ENCODE measurements around the gene ZNF566.

Gene ZNF566

DNA sequence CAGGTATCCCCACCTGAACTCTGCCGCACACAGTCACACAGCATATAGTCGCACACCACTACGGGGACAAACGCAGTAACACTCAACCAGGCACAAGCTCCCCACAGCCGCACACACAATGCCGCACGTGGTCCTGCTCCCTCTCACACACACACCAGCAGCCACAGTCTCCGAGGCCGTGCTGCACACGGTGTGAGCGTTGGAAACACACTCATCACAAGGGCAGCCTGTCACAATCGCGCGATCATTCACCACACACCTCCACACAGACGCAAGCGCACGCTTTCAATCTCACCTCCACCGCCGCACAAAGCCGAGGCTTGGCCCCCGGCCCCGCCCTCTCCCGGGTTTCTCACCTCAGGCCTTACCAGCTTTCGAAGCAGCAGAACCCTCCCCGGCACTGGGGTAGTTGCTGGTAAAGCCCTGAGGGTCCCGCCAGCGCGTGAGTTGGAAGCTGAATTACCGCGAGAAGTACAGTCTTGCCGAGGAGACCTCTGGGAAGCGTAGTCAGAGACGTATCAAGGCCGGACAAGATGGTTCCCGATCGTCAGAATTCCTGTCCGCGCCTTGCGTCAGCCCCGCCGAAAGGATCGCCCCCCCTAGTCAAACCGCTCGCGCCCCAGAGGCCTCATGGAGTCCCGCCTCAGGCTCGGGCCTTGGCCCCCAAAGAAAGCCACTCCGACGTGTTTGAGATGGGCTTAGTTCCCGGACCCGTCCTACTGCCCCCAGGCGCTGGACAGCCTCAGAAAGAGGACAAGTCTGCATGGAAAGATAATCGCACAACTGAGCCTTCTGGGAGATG is at the start of gene ZNF566:
TSS of gene ZNF566 (minus strand) at position 444 of the 802 bp plus-strand sequence. CDS start 13,004 bp downstream, outside the sequence.
- H3K27ac ChIP-seq (ENCODE audit: low read depth, low read length) = peak within 1 kb of the TSS; percentile 93
- peaks cover 4 to 7% of the 10 kb centered on the region in 2 donors for H3K9me3 ChIP-seq (ENCODE audit: control insufficient read depth in 1 of 2, low read length in 2 of 2)
- H3K4me1 ChIP-seq (ENCODE audit: control insufficient read depth in 1 of 2, insufficient read depth in 2 of 2, low read length in 2 of 2) = peaks cover 4 to 15% of the 10 kb centered on the region in 2 donors
- H3K4me3 ChIP-seq (ENCODE audit: low read depth in 1 of 2, low read length in 2 of 2) = peak within 1 kb of the TSS; percentile 97 to 99
- H3K36me3 ChIP-seq (ENCODE audit: control insufficient read depth in 1 of 2, insufficient read depth in 2 of 2, low read length in 2 of 2) = no peaks in the 10 kb centered on the region
- peak within 1 kb of the TSS; percentile 85 to 89 for H3K9ac ChIP-seq (ENCODE audit: low read depth in 1 of 2, low read length in 2 of 2)
- H3K27me3 ChIP-seq (ENCODE audit: control insufficient read depth in 1 of 2, insufficient read depth in 2 of 2, low read length in 2 of 2) = no peaks in the 10 kb centered on the region

DNA sequence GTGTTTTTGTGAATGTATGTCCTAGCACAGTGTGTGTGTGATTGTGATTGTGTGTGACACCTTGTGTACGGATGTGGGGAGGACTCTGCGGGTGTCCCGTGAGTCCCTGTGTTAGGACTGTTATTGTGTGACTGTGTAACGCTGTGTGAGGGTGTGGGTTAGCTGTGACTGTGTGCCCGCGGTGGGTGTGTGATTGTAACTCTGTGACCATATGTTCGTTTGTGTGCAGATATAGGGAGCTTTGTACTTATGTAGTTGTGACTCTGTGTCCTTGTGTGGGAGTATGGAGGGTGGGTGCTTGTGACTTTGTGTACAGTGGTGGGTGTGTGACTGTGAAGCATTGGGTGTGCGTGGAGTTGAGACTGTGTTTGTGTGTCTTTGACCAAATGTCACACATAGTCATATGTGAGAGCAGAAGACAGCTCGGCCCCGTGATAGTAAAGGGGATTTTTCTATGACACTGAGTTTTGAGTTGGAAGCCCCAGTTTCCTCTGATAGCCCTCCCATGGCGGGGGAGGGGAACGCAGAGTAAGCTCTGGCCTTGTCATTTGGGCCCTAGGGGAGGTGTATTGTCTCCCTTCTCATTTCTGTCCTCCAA is 39.7 kb upstream of the ZNF566 start:
- Histone ChIP-seq H3K27ac (ENCODE audit: low read depth, low read length) (no peak overlapping the region), H3K9ac (ENCODE audit: low read depth in 1 of 2, low read length in 2 of 2) (peak overlapping the region; percentile 90 to 98)

DNA sequence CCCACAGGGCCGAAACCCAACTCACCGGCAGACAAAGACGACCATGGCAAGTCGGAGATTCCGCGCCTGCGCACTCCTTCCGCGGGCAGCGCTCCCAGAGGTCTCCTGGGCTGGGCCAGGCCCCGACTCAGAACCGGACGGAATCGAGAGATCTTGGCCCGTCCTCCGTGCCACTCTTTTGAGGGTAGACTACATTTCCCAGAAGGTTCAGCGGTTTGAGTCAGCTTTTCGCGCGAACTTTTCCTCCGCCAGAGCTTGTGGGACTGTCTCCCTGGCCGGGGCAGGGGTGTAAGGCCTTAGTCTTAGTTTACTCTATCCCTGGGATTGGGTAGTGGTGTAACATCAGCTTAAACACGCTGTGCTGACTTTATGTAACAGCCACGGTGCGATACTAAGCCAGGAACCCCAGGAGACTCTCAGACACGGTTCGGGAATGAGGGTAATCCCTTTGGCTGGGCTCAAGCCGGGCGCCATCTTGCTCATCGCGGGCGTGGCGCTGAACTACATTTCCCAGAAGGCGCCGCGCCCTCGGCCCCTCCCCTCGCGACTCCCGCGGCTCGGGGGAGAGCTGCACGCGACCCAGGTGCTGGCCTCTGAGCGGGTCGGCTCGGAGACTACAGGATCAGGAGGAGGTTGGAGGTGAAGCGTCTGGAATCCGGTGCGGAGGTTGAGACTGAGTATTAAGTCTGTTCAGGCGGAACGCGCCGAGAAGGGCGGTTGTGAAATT is 39.0 kb upstream of the ZNF566 start, which contains the start of gene ZNF260:
TSS of gene ZNF260 (minus strand) at position 78 of the 727 bp plus-strand sequence. CDS start 13,033 bp downstream, outside the sequence.
- Histone ChIP-seq H3K27me3 (ENCODE audit: control insufficient read depth in 1 of 2, insufficient read depth in 2 of 2, low read length in 2 of 2) (no peaks in the 10 kb centered on the region), H3K9ac (ENCODE audit: low read depth in 1 of 2, low read length in 2 of 2) (peak within 1 kb of the TSS; percentile 90 to 98), H3K36me3 (ENCODE audit: control insufficient read depth in 1 of 2, insufficient read depth in 2 of 2, low read length in 2 of 2) (peaks cover 0 to 9% of the 10 kb centered on the region in 2 donors), H3K27ac (ENCODE audit: low read depth, low read length) (peak within 1 kb of the TSS; percentile 93), H3K9me3 (ENCODE audit: control insufficient read depth in 1 of 2, low read length in 2 of 2) (peaks cover 23 to 26% of the 10 kb centered on the region in 2 donors), H3K4me3 (ENCODE audit: low read depth in 1 of 2, low read length in 2 of 2) (peak within 1 kb of the TSS; percentile 80 to 99), H3K4me1 (ENCODE audit: control insufficient read depth in 1 of 2, insufficient read depth in 2 of 2, low read length in 2 of 2) (peaks cover 0 to 6% of the 10 kb centered on the region in 2 donors)

More for the DNA sequence above, 39.7 kb upstream of the ZNF566 start:
- Histone ChIP-seq H3K36me3 (ENCODE audit: control insufficient read depth in 1 of 2, insufficient read depth in 2 of 2, low read length in 2 of 2) (peaks cover 0 to 9% of the 10 kb centered on the region in 2 donors), H3K4me1 (ENCODE audit: control insufficient read depth in 1 of 2, insufficient read depth in 2 of 2, low read length in 2 of 2) (peaks cover 0 to 6% of the 10 kb centered on the region in 2 donors), H3K4me3 (ENCODE audit: low read depth in 1 of 2, low read length in 2 of 2) (peak overlapping the region; percentile 80 to 99), H3K27me3 (ENCODE audit: control insufficient read depth in 1 of 2, insufficient read depth in 2 of 2, low read length in 2 of 2) (no peaks in the 10 kb centered on the region), H3K9me3 (ENCODE audit: control insufficient read depth in 1 of 2, low read length in 2 of 2) (peaks cover 24 to 30% of the 10 kb centered on the region in 2 donors)

DNA sequence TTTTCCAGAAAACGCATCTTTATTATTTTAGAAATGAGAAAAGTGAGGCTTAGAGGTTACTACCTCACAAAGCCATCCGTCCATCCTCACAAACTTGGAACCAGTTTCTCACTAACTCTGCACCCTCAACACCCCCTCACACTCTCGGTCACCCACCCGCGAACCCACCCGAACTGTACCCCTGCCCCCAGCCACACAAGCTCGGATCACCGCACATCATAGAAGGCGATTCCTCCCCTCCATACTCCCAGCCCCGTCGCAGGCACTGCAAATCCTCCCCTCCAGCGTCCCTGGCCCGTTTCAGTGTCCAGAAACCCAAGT is 38.5 kb upstream of the ZNF566 start:
- peak overlapping the region; percentile 80 to 99 for H3K4me3 ChIP-seq (ENCODE audit: low read depth in 1 of 2, low read length in 2 of 2)
- peaks cover 5 to 13% of the 10 kb centered on the region in 2 donors for H3K36me3 ChIP-seq (ENCODE audit: control insufficient read depth in 1 of 2, insufficient read depth in 2 of 2, low read length in 2 of 2)
- H3K9me3 ChIP-seq (ENCODE audit: control insufficient read depth in 1 of 2, low read length in 2 of 2) = peaks cover 24 to 28% of the 10 kb centered on the region in 2 donors
- peak overlapping the region; percentile 93 for H3K27ac ChIP-seq (ENCODE audit: low read depth, low read length)
- peak overlapping the region; percentile 90 to 98 for H3K9ac ChIP-seq (ENCODE audit: low read depth in 1 of 2, low read length in 2 of 2)
- peaks cover 0 to 6% of the 10 kb centered on the region in 2 donors for H3K4me1 ChIP-seq (ENCODE audit: control insufficient read depth in 1 of 2, insufficient read depth in 2 of 2, low read length in 2 of 2)
- H3K27me3 ChIP-seq (ENCODE audit: control insufficient read depth in 1 of 2, insufficient read depth in 2 of 2, low read length in 2 of 2) = no peaks in the 10 kb centered on the region

DNA sequence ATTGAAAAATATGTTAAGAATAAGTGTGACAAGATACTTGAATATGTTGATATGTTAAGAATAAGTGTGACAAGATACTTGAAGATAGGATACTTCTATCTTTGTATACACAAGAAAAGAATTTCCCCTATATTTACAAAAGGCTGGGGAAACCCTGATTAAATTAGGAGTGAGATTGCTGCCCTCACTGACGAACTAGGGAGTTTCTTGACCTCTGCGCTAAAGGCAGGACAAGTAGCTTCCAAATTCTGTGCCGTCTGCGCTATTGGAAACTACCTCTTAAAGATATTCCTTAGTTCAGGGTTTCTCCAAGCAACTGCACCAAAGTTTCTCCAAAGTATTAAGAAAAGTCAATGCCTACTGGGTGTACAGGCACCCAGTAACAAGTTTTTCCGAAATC is 38.0 kb upstream of the ZNF566 start:
- Histone ChIP-seq H3K9ac (ENCODE audit: low read depth in 1 of 2, low read length in 2 of 2) (peak overlapping the region; percentile 90 to 98), H3K9me3 (ENCODE audit: control insufficient read depth in 1 of 2, low read length in 2 of 2) (peaks cover 24 to 32% of the 10 kb centered on the region in 2 donors), H3K27me3 (ENCODE audit: control insufficient read depth in 1 of 2, insufficient read depth in 2 of 2, low read length in 2 of 2) (no peaks in the 10 kb centered on the region), H3K36me3 (ENCODE audit: control insufficient read depth in 1 of 2, insufficient read depth in 2 of 2, low read length in 2 of 2) (peaks cover 10 to 18% of the 10 kb centered on the region in 2 donors), H3K4me3 (ENCODE audit: low read depth in 1 of 2, low read length in 2 of 2) (peak overlapping the region; percentile 80 to 99), H3K4me1 (ENCODE audit: control insufficient read depth in 1 of 2, insufficient read depth in 2 of 2, low read length in 2 of 2) (peaks cover 0 to 6% of the 10 kb centered on the region in 2 donors), H3K27ac (ENCODE audit: low read depth, low read length) (no peak overlapping the region)

DNA sequence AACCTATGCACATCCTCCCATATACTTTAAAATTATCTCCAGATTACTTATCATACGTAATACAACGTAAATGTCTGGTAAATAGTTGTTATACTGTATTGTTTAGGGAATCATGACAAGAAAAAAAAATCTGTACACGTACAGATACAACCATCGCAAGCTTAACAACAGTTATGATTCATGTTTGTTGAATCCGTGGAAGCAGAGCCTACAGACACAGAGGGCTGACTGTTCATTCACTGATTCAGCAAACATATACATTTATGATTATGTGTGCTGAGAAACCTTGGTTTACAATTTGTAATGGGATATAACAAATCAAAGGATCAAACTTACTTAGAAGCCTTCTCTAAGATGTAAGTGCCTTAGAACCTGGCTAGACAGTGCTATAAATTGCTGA is 37.2 kb upstream of the ZNF566 start:
- Histone ChIP-seq H3K36me3 (ENCODE audit: control insufficient read depth in 1 of 2, insufficient read depth in 2 of 2, low read length in 2 of 2) (peaks cover 17 to 18% of the 10 kb centered on the region in 2 donors), H3K9ac (ENCODE audit: low read depth in 1 of 2, low read length in 2 of 2) (no peak overlapping the region), H3K4me3 (ENCODE audit: low read depth in 1 of 2, low read length in 2 of 2) (peak overlapping the region in 1 of 2 donors; percentile 25)

DNA sequence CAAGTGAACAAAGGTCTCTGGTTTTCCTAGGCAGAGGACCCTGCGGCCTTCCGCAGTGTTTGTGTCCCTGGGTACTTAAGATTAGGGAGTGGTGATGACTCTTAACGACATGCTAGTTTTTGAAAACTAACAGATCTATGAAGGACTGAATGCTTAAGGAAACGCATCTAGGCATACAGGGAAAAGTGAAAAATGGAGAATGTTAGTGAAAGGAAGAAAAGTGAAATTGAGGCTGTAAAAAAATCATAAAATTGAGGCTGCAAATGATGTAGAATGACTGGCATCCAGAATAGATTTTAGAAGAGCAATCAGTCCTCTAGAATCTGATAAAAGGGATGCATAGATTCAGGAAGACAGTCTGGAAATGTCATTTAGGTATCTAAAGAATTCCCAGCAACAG is 35.3 kb upstream of the ZNF566 start:
- Histone ChIP-seq H3K4me1 (ENCODE audit: control insufficient read depth in 1 of 2, insufficient read depth in 2 of 2, low read length in 2 of 2) (peaks cover 0 to 6% of the 10 kb centered on the region in 2 donors), H3K36me3 (ENCODE audit: control insufficient read depth in 1 of 2, insufficient read depth in 2 of 2, low read length in 2 of 2) (peaks cover 18 to 28% of the 10 kb centered on the region in 2 donors), H3K27ac (ENCODE audit: low read depth, low read length) (no peak overlapping the region), H3K9me3 (ENCODE audit: control insufficient read depth in 1 of 2, low read length in 2 of 2) (peaks cover 38 to 47% of the 10 kb centered on the region in 2 donors), H3K27me3 (ENCODE audit: control insufficient read depth in 1 of 2, insufficient read depth in 2 of 2, low read length in 2 of 2) (no peaks in the 10 kb centered on the region), H3K4me3 (ENCODE audit: low read depth in 1 of 2, low read length in 2 of 2) (no peak overlapping the region), H3K9ac (ENCODE audit: low read depth in 1 of 2, low read length in 2 of 2) (no peak overlapping the region)

More for the DNA sequence above, 37.2 kb upstream of the ZNF566 start:
- no peaks in the 10 kb centered on the region for H3K27me3 ChIP-seq (ENCODE audit: control insufficient read depth in 1 of 2, insufficient read depth in 2 of 2, low read length in 2 of 2)
- H3K9me3 ChIP-seq (ENCODE audit: control insufficient read depth in 1 of 2, low read length in 2 of 2) = peaks cover 26 to 34% of the 10 kb centered on the region in 2 donors
- peaks cover 0 to 6% of the 10 kb centered on the region in 2 donors for H3K4me1 ChIP-seq (ENCODE audit: control insufficient read depth in 1 of 2, insufficient read depth in 2 of 2, low read length in 2 of 2)
- no peak overlapping the region for H3K27ac ChIP-seq (ENCODE audit: low read depth, low read length)

DNA sequence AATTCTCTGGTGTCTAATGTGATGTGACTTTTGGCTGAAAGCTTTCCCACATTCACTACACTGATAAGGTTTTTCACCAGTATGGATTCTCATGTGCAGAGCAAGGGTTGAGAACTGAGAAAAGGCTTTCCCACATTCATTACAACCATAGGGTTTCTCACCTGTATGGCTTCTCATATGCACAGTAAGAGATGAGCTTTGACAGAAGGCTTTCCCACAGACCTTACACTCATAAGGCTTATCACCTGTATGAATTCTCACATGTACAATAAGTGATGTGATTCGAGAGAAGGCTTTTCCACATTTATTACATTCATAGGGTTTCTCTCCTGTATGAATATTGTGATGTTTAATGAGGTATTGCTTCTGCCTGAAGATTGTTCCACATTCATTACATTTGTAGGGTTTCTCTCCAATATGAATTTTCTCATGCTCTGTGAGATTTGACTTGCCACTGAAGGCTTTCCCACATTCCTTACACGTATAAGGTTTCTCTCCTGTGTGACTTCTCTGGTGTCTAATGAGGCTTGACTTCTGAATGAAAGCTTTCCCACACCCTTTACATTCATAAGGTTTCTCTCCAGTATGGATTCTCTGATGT is 24.8 kb upstream of the ZNF566 start:
- H3K36me3 ChIP-seq (ENCODE audit: control insufficient read depth in 1 of 2, insufficient read depth in 2 of 2, low read length in 2 of 2) = peaks cover 30 to 49% of the 10 kb centered on the region in 2 donors
- H3K9ac ChIP-seq (ENCODE audit: low read depth in 1 of 2, low read length in 2 of 2) = no peak overlapping the region
- H3K27me3 ChIP-seq (ENCODE audit: control insufficient read depth in 1 of 2, insufficient read depth in 2 of 2, low read length in 2 of 2) = no peaks in the 10 kb centered on the region
- H3K4me3 ChIP-seq (ENCODE audit: low read depth in 1 of 2, low read length in 2 of 2) = peak overlapping the region; percentile 28 to 46
- H3K4me1 ChIP-seq (ENCODE audit: control insufficient read depth in 1 of 2, insufficient read depth in 2 of 2, low read length in 2 of 2) = no peaks in the 10 kb centered on the region
- H3K27ac ChIP-seq (ENCODE audit: low read depth, low read length) = no peak overlapping the region
- peaks cover 77 to 82% of the 10 kb centered on the region in 2 donors for H3K9me3 ChIP-seq (ENCODE audit: control insufficient read depth in 1 of 2, low read length in 2 of 2)

DNA sequence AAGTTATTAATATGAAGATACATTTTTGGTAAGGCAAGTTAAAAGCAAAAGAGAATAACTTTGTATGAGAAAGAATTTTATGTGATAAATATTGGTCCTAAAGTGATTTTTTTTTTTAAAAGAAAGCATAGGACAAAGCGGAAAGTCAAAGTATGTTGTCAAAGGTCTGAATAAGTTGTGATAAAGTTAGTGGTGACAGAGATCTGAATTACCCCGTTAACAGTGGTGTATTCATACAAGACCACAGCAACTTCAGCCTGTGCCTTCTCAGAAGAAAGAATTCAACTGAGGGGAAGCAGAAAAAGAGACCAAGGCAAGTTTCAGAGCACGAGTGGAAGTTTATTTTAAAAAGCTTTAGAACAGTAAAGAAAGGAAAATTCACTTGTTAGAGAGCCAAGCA is 19.0 kb upstream of the ZNF566 start:
- no peak overlapping the region for H3K27ac ChIP-seq (ENCODE audit: low read depth, low read length)
- no peak overlapping the region for H3K9ac ChIP-seq (ENCODE audit: low read depth in 1 of 2, low read length in 2 of 2)
- peaks cover 61 to 64% of the 10 kb centered on the region in 2 donors for H3K9me3 ChIP-seq (ENCODE audit: control insufficient read depth in 1 of 2, low read length in 2 of 2)
- no peaks in the 10 kb centered on the region for H3K27me3 ChIP-seq (ENCODE audit: control insufficient read depth in 1 of 2, insufficient read depth in 2 of 2, low read length in 2 of 2)
- H3K36me3 ChIP-seq (ENCODE audit: control insufficient read depth in 1 of 2, insufficient read depth in 2 of 2, low read length in 2 of 2) = no peaks in the 10 kb centered on the region
- no peaks in the 10 kb centered on the region for H3K4me1 ChIP-seq (ENCODE audit: control insufficient read depth in 1 of 2, insufficient read depth in 2 of 2, low read length in 2 of 2)
- H3K4me3 ChIP-seq (ENCODE audit: low read depth in 1 of 2, low read length in 2 of 2) = no peak overlapping the region
